GM19372 (cell line): ENCODE data around the gene CRADD.

Source experiments
- ATAC-seq: cut with Tn5 transposase; IDR thresholded peaks from one replicate; pipeline ENCODE4 v1.9.1; 2021; ENCODE audit warnings: mild to moderate bottlenecking, low read depth, moderate library complexity; ENCODE audit not compliant: unreplicated experiment

CRADD gene

DNA sequence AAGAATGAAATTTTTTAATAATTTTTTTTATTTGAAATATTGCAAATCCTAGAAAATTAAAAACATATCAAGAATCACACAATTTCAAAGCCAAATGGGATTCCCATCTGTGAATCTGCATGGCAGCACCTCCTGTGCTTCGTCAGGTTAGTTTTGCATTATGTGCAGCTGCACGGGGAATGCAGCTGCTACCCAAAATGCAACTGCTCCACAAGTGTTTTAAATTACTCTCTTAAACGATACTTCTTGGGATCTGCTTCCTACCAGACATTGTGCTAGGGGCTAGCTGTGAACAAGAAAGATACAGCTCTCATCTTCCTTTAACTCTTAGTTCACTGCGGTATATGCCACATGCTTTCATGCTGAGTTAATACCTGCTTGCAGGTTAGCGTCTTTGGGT is 154.2 kb downstream of the CRADD start:
- ATAC-seq = no peak

DNA sequence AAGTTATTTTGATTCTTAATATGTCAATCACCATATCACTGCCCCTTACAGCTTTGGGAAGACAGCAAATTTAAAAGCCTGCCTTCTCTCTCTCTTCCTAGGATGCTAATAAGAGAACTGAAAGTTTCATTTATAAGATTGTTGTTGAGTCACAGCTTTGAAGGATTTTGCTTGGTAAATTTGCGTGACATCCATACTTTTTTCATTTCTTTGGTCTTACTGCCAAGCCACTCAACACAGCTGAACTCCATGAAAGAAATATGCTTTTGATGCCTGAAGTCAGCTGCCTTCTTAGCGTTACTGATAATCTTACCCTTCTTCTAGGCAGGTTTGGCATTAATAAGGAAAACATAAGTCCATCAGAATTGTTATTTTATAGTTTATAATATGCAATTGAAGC is 155.0 kb downstream of the CRADD start:
- ATAC-seq = no peak

DNA sequence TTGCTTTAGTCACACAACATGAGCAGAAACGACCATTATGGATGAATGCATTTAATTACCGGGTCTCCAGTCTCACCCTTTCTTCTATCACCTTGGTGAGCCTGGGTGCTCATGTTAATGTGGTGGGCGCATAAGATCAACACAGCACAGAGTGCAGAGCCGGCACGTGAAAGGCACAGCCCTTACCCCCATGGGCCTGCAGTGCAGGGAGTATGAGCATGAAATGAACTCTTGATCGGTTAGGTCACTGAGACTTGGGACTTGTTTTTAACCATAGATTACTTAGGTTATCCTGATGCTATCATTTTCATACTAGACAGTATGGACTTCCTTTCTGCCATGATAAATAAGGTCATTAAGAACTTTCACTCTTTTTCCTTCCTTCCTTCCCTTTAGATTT is 156.8 kb downstream of the CRADD start:
- ATAC-seq = no peak

DNA sequence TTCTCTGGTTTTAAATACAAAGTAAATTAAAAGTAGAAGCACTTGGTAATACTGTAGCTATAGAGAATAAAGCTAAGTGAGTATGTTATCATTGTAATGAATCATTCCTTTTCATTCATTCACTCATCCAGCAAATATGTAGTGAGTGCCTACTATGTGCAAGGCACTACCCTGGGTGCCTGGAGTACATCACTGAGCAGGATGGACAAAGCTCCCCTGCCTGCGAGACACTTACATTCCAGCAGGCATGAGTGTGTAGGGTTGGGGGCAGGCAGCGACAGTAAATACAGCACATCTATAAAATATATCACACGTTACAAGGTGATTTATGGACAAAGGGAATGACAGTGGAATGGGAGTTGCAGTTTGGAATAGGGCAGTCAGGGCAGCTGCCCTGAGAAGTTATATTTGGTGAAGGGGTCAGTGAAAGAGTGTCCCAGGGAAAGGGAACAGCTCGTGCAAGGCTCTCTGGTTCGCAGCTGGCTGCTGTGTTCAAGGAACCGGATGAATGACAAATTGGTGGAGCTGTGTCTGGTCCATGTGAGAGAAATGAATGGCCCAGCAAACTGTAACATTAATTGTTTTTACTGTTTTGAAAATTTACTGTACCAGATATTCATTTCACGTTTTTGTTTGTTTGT is 159.6 kb downstream of the CRADD start:
- no peak for ATAC-seq

DNA sequence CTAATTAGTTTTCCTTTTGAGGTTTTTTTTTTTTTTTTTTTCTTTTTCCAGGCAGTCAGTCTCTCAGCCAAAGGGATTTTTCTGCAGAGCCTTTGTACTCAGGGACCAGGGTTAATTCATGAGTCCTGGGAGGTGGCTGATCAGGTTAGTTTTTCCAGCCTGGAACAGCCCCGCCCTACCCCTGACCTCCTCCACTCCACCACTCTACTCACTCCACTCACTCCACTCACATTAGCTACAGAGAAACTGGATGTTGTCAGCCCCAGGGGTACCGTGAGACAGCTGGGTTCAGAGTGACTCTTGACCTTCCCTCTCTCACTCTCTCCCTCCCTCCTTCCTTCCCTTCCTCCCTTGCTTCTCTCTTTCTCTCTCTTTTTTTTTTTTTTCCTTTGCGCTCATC is 161.0 kb downstream of the CRADD start:
- ATAC-seq = no peak

DNA sequence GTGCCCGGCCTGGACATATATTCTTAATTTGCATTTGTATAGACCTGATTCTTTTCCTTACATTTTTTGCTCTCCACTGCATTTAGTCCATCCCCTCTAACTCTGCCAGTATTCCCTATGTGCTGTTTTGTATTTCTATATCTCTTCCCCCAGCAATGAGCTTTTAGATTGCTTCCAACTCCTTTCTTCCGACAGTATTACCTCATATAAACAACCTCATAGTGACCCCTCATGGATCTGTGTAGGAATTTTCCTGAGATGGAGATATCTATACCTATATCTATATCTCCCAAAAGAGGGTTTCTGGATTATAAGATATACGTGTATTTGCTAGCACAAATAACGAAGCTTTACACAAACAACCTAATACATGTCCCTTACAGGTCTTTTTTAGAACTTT is 161.9 kb downstream of the CRADD start:
- no peak for ATAC-seq

DNA sequence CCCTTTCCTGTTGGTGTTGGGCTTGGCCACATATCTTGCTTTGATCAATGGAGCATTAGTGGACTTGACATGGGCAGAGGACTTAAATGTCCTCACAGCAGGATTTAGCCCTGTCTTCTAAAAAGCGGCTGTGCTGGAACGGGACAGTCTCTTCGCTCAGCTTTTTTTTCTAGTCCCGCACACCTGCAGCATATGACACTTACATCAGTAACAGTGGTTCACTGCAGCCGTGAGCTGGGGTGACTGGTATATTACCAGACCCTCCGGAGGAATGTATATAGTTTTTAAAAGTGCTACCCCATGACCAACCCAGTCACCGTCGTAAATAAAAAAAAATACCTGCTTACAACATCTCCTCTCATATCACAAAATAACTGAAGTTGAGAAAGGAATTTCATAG is 164.5 kb downstream of the CRADD start:
- no peak for ATAC-seq

DNA sequence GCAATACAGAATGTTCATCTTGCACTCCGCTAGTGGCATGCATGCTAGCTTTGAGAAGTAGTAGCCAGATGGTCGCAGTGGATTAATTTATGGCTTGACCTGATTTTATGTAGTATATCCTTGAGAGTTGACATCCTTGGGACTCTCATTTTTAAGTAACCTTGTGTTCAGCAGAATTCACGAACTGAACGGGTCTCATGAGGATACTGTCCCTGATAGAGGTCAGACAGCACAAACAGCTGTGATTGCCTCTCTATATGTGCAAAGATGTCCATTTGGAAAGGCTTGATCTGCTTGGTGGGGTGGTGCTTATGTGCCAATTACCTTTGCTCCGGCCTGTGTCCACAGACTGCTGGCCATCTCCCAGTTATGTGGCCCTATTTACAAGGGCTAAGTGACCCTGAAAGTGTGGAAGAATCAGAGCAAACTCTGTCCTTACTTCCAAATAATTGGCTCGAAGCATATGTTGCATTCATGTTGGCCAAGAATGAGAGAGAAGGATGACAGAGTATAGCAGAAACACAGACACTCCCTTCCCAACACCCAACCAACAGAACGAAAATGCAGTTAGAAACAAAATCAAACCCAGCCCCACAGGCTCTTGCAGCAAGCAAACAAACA is 167.1 kb downstream of the CRADD start:
- ATAC-seq = no peak

DNA sequence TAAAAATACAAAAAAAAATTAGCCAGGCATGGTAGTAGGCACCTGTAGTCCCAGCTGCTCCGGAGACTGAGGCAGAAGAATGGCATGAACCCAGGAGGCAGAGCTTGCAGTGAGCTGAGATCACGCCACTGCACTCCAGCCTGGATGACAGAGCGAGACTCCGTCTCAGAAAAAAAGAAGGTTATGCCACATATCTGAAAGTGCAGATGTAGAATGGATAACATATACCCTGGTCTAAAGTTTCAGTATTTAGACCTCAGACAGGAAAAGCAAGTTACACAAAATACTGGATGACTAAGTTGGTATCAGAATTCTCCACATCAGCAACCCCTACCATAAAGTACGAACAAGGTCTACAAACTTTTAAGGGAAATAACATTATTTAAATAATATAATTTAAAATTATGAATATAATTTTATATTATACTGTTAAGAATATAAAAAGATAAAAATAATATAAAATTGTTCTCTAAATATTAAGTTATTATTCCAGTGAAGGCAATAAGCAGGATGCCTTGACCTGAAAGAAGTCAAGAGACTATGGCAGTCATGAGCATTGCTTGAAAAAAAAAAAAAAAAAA is 169.9 kb downstream of the CRADD start:
- no peak for ATAC-seq

DNA sequence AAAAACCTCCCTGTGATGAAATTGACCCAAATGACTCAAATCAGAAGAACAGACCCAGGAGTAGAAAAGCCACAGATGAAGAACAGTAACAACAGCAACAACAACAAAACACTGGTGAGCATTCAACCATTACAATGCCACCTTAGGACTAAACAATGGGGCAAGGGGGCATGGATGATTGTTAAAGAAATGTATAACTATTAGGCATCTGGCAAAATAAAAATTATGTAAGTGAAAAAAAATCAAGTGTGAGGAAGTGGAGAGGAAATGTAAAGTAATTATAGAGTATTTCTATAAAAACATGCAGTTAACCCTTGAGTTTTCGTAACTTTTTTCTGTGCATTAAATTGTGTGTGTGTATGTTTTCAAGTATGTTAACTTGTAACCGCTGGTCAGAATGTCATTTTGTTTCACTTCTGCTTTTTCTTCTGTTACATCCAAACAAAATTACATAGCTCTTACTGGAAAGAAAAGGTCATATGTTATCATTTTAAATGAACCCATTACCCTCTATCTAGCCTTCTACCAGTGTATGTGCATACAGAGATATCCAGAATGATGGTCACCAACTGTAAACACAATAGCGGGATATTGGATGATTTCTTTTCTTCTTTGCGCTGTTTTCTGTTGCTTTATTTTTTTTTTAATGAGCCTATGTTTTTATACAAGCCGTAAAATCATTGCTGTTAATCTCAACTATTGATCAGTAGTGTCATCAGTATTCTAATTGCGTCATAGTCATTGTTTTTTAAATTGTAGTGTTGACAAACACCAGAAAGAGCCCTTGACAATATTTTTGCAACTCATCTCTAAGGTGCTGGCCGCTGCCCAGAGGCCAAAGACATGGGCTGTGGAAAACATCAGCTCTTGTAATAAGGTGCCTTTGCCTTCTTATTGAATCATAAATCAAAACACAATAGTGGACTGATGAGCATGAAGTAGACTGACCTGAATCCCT is 170.6 kb downstream of the CRADD start:
- peak; percentile 81 for ATAC-seq

DNA sequence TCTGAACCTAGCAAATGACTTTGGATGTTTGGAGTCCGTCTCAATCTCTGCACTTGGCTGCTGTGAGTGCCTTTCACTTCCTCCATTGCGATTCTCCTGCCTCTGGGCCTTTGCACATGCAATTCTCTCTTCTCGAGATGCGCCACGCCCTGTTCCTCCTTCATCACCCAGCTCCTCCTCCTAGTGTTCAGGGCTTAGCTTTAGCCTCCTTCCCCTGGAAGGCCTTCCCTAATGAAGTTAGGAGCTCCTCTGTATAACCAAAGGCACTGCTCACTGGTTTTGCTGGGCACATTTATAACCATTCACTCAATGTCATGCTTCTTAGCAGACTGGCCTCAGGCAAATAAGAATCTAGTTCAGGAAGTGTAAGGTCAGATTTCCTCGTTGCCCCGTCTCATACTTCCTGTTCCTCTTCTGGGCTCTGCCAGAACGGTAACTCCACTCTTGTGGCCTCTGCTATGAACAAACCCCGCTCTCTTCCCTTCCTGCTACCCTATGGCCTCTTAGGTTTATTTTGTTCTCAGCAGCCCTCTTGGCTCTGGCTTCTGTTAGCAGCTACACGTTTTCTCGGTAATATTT is 171.4 kb downstream of the CRADD start:
- no peak for ATAC-seq

DNA sequence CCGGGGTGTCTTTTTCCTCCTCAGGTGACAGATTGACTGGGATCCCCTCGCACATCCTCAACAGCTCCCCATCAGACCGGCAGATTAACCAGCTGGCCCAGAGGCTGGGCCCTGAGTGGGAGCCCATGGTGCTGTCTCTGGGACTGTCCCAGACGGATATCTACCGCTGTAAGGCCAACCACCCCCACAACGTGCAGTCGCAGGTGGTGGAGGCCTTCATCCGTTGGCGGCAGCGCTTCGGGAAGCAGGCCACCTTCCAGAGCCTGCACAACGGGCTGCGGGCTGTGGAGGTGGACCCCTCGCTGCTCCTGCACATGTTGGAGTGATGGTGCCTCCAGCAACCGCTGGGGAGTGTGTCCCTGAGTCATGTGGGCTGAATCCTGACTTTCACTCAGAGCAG is 172.8 kb downstream of the CRADD start:
- ATAC-seq = no peak

DNA sequence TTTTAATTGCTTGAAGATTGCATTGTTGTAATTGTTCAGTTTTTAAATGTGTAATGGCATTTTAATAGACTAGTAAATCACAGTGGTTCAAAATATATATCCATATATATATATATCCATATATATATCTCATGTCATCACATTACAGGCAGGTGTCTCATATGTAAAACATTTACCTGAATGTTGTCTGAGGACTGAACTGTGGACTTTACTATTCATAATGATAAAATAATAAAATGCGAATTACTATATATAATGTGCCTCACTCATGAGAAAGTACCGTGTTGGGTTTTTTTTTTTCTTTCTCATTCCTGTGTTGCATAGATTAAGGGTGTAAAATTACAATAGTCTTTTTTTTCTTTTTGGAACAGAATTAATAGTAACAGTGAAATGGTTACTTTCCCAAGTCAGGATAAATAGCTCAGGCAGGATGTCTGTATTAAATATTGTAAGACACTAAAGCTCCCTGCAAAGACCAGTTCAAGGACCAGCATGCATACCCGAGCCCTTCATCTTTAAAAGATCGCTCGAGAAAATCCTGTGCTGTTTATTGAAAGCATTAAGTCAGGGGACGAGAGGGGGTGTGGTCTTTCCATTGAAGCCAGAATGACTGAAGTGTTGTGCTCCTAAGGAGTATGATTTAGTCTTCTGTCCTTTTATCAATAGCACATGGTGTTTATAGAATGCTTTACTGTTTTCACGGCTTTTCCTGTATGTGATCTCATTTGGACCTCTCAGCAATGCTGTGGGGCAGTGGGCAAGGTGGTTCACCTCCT is 173.5 kb downstream of the CRADD start:
- ATAC-seq = no peak

DNA sequence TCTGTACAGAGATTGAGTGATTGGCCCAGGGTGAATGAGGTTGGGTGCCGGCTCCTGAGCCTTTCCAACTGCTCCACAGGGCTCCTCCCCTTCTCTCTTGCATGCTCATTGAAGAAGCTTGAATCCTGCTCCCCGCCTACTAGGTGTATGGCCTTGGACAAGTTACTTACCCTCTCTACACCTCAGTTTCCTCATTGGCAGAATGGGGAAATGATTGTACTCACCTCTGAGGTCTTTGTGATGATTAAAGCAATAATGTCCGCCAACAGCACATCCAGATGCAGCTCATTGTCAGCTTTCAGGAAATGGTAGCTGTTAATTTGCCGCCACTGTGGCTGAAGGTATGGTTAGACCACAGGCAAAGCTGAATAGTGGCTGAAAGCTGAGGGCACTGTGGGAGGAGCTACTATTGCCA is 174.1 kb downstream of the CRADD start:
- no peak for ATAC-seq

DNA sequence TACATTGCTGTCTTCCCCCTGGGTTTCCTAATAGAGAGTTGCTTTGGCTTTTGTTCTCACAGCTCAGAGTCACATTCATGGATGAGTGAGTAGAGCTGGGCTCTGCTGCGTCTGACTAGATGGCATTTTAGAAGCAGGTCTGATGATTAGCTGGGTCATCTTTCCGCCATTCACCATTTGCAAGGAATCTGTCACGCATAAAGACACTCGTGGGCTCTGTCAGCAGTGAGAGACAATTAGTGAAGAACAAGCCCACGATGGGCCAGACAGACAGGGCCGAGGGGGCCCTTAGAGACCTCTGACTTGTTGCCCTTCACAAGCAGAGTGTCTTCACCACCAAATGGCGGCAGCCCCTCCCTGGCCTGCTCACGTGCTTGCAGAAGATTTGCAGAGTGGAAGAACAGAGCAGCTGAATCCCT is 175.0 kb downstream of the CRADD start:
- no peak for ATAC-seq

DNA sequence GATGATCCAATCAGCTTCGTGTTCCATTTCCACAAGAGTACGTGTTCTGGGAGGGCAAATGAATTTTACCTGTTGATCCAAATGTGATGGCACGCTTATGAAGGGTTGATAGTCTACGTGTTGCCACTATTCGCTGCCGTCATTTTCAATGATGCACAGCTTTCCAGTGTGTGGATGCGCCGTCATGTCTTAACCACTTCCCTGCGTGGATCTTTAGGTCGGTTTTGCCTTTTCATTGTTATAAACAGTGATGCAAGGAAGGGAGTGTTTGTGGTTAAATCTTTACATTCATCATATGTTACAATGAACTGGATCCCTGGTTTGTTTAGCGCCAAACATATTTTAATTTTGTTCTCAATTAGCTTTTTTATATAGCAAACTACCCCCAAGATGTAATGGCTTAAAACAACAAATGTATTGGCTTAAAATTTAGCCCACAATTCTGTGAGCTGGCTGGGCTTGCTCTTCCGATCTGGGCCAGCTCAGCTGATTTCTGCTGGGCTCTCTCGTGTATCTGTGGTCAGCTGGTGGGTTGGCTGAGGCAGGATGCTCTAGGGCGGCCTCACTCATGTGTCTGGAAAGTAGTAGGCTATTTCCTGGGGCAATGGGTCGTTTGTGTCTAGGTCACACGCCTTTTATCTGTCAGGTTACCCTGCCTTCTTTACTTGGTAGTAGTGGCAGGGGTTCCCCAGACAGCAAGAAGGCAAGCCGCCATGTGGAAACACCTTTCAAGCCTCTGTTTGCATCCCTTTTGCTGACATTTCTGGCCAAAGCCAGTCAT is 176.7 kb downstream of the CRADD start:
- ATAC-seq = no peak

DNA sequence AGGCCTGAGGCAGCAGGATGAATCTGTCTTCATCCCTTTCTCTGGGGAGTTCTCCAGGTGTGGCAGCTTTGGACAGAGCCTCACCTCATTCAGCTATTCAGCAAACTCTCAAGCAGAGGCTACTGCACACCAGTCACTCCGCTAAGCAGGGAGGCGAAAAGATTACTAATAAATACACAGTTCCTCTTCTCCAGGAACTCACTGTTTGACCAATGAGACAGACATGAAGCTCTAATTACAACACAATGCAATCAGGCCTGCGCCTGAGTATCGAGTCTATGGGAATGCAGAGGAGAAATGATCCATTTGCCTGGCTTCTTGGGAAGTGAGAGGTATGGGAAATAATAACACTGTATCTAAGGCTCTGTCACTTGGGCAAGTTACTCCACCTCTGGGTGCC is 178.1 kb downstream of the CRADD start:
- ATAC-seq = no peak

DNA sequence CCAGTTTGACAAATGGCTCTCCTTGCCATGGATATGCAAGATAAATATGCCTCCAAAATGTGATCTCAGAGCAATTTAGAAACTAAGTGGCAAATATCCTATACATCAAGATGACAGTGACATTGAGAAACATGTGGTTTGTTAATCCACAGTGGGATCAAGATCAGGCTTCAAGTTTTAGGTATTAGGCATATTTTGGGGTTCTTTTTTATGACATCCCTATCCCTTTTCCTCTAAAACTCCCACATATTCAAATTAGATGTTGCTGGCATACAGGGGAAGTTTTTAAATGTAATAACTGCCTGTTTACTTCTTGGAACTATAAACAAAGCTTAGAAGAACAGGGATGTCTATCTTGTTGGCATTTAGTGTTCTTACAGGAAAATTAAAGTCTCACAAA is 179.4 kb downstream of the CRADD start:
- no peak for ATAC-seq

DNA sequence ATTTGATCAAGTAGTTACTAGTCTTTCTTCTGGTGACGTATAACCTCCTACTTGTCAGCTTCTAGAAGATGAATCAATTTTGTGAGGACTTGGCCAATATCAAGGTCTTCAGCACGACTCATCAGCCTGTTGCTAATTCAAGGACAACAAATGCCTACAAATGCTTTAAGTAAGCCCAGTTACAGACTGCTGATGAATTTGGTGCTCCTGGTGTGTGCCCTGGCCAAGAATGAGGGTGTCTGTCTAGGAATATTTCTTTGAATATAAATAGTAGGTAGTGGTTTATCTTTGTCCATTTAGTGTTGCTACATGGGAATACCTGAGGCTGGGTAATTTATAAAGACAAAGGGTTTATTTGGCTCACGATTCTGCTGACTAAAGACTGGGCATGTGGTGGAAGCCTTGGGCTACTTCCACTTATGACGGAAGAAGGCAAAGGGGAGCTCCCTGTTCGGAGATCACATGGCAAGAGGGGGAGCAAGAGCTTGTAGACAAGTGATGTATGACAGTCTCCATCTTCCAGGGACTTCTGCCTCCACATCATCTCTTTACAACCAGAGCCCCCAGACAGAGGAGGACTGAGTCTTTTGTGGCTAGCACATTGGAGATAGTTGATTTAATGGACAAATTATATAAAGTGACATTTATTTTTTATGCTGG is 180.2 kb downstream of the CRADD start:
- no peak for ATAC-seq
